ENCODE measurements around the gene TESPA1.

DNA sequence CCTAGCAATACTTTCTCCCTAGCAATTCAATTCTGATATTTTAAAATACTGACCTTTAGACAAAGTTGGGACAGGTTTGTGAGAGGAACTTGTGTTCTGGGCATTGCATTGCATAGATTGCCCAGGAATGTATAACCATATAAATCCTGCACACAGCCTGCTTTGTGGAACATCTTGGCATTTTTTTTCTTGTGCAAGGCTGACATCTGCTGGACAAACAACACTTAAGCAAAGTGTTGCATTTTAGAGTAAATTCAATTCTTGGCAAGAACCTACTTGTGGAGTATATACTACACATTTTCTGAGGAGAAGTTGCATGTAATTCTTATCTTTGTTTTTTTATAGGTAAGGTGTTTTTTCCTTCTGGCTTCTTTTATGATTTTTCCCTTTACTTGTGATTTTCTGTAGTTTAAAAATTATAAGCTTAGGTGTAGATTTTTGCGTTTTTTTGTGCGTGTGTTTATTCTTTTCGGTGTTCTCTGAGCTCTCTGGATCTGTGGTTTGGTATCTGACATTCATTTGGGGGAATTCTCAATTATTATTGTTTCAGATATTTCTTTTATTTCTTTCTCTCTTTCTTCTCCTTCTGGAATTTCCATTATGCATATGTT, 26.4 kb downstream of the TESPA1 start:
- no peak for TF ChIP-seq EZH2 (IDR thresholded peaks at IDR 0.05; ENCODE audit: low read depth)
- TF ChIP-seq, protein P1, sequence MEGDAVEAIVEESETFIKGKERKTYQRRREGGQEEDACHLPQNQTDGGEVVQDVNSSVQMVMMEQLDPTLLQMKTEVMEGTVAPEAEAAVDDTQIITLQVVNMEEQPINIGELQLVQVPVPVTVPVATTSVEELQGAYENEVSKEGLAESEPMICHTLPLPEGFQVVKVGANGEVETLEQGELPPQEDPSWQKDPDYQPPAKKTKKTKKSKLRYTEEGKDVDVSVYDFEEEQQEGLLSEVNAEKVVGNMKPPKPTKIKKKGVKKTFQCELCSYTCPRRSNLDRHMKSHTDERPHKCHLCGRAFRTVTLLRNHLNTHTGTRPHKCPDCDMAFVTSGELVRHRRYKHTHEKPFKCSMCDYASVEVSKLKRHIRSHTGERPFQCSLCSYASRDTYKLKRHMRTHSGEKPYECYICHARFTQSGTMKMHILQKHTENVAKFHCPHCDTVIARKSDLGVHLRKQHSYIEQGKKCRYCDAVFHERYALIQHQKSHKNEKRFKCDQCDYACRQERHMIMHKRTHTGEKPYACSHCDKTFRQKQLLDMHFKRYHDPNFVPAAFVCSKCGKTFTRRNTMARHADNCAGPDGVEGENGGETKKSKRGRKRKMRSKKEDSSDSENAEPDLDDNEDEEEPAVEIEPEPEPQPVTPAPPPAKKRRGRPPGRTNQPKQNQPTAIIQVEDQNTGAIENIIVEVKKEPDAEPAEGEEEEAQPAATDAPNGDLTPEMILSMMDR (conservative IDR thresholded peaks at IDR 0.05): peak; percentile 79
